ENCODE measurements around the gene ZC2HC1C.
A peak's percentile ranks its signal among the peaks of the same experiment; 100 is the strongest.
"Not testable (repeated sequence)": the region's sequence is repeated elsewhere in the genome, so short reads cannot be mapped to it uniquely, and the experiment has no call there.

ZC2HC1C gene

GRCh38 chr14:75091251-75091650 lies 21.8 kb downstream of the ZC2HC1C start:
- no peak for DNase-seq (ENCODE audit: low spot score)

DNA sequence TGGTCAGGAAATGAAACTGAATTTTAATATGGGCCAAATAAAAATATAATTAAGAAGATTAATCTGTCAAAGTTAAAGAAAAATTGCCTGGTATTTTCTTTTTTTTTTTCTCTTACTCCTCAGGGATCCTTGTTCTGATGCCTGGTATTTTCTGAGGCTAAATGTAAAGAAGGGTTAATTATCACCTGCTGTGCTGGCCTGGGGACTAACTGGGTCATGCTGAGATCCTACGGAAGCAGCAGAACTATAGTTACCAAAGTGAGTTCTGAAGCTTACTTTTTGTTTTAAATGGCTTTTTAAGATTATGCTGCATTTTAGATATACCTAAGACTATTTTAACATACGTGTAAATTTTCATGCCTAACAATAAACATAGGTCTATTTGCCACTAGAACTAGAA lies 23.3 kb downstream of the ZC2HC1C start:
- no peak for DNase-seq (ENCODE audit: low spot score)

- no peak for DNase-seq (ENCODE audit: low spot score)
These were observed 25.5 kb downstream of the ZC2HC1C start for GRCh38 chr14:75094896-75095295.

- DNase-seq (ENCODE audit: low spot score) = no peak
These were observed 26.2 kb downstream of the ZC2HC1C start for GRCh38 chr14:75095690-75096089.

- no peak for DNase-seq (ENCODE audit: low spot score)
These were observed 27.5 kb downstream of the ZC2HC1C start for GRCh38 chr14:75096959-75097358.

- no peak for DNase-seq (ENCODE audit: low spot score)
These were observed 28.8 kb downstream of the ZC2HC1C start for GRCh38 chr14:75098212-75098611.

DNA sequence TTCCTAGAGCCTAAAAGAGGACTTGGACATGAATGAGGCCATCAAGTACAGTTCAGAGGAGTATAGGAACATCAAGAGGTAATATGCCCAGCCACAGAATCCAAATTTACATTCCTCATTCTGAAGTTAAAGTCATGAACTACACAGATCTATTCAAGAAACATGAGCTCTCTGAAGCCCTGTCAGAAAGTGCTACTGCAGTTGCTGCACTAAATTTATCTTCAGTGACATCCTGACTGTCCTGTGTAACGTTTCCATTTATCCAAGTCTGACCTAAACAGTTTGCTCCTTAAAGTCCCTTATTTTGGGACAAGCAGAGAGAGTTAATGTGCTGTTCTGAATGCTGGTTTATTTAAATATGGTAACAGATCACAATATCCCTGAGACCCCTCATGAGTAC lies 29.2 kb downstream of the ZC2HC1C start:
- no peak for DNase-seq (ENCODE audit: low spot score)

DNA sequence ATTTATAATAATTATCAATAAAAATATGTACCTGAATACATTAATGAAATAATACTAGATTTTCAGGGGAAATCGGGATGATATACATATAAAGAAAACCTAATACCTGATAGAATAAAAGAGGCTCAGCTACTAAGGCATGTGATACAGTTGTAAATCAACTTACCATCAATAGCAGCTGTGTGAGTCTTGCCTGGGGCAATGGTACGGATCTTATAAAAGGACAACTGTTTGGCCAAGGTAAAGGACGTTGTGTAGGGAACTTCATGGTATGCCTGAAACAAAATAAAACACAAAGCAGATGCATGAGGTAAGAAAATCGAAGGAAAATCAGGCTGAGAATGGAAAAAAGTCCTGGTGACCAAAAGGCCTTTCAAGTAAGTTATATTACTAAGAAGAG lies 32.0 kb downstream of the ZC2HC1C start:
- DNase-seq (ENCODE audit: low spot score) = no peak

DNA sequence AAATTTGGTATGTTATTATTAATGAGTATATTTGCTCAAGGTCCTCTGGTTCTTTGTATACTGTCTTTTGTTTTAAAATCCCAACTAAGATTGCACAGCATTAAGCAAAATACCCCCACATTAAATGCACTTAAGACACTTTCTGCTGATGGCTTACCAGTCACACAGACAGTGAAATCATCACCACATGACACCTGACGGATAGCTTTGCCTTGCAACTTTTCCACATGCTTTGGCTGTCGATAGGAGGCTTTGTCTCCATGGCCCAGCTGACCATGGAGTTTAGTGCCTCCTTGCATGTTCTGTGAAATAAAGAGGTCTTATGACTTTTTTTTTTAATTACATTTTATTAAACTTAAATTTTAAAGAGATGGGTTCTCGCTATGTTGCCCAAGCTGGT lies 37.7 kb downstream of the ZC2HC1C start:
- DNase-seq (ENCODE audit: low spot score) = no peak

GRCh38 chr14:75109877-75110276 lies 40.4 kb downstream of the ZC2HC1C start:
- DNase-seq (ENCODE audit: low spot score) = no peak

GRCh38 chr14:75113932-75114539 lies 44.6 kb downstream of the ZC2HC1C start:
- no peak for DNase-seq (ENCODE audit: low spot score)

DNA sequence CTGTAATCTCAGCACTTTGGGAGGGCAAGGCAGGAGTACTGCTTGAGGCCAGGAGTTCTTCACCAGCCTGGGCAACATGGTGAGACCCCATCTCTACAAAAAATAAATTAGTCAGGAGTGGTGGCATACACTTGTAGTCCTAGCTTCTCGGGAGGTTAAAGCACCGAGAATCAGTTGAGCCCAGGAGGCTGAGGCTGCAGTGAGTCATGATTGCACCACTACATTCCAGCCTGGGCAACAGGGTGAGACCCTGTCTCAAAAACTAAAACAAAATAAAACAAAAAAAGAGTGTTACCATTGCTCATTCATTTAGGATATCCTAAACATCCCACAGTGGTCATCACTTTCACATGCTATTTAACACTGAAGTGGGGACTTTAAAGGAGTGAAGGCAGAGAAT lies 49.6 kb downstream of the ZC2HC1C start:
- no peak for DNase-seq (ENCODE audit: low spot score)

DNA sequence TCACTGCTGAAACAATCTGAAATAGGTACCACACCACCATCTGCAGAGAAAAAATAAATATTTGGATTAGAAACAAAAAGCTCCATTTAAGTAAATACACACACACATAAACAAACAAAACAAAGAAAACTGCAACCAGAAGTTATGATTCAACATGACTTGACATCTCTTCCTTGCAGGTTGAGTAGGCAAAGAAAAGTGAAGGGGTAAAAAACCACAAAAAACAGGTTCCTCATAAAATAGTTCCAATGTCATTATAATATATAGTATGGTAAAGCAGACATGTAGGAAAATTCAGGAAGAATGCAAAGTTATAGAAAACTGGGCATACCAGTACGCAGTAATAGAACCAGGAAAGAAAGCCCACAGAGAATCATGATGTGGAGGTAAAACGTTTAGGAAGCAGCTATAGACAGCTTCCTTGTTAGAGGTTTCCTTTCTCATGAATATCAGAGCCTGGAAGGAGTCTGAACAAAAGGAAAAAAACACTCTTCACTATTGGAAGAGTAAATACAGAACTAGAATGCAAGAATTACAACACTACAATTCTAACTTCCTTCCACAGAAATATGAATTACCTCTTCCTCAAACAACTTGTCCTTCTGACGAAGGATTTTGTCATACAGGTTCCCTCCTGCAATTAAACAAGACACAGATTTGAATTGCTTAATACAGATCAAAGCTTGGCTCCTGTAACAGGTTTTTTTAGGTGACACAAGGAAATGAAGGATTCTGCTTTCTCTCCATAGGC lies 51.3 kb downstream of the ZC2HC1C start:
- no peak for DNase-seq (ENCODE audit: low spot score)

DNA sequence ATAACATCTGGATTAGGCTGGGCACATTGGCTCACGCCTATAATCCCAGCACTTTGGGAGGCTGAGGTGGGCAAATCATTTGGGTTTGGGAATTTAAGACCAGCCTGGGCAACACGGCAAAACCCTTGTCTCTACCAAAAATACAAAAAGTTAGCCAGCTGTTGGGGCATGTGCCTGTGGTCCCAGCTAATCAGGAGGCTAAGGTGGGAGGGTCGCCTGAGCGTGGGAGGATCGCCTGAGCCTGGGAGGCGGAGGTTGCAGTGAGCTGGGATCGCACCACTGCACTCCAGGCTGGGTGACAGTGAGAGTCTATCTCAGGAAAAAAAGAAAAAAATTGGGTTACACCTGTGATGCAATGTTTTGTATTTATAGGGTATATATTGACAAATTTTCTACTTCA lies 52.1 kb downstream of the ZC2HC1C start:
- no peak for DNase-seq (ENCODE audit: low spot score)

DNA sequence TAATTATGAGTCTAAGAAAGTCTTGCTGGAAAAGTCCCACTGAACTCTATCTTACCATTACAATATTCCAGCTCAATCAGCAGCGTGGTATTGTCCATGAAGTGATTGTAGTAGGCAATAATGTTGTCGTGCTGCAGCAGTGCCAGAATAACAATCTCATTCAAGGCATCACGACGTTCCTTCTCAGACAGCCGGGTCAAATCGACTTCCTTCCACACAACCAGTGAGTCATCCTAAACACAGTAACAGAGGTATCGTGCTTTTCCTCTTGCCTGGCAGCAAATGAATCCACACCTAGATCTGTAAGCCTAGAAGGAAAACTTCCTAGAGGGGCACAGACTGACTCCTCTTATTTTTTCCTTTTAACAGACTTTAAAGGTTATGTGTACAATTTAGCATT lies 54.5 kb downstream of the ZC2HC1C start:
- DNase-seq (ENCODE audit: low spot score) = no peak

- DNase-seq (ENCODE audit: low spot score) = no peak
These were observed 56.2 kb downstream of the ZC2HC1C start for GRCh38 chr14:75125617-75126016.

- DNase-seq (ENCODE audit: low spot score) = no peak
These were observed 56.7 kb downstream of the ZC2HC1C start for GRCh38 chr14:75126121-75126544.

DNA sequence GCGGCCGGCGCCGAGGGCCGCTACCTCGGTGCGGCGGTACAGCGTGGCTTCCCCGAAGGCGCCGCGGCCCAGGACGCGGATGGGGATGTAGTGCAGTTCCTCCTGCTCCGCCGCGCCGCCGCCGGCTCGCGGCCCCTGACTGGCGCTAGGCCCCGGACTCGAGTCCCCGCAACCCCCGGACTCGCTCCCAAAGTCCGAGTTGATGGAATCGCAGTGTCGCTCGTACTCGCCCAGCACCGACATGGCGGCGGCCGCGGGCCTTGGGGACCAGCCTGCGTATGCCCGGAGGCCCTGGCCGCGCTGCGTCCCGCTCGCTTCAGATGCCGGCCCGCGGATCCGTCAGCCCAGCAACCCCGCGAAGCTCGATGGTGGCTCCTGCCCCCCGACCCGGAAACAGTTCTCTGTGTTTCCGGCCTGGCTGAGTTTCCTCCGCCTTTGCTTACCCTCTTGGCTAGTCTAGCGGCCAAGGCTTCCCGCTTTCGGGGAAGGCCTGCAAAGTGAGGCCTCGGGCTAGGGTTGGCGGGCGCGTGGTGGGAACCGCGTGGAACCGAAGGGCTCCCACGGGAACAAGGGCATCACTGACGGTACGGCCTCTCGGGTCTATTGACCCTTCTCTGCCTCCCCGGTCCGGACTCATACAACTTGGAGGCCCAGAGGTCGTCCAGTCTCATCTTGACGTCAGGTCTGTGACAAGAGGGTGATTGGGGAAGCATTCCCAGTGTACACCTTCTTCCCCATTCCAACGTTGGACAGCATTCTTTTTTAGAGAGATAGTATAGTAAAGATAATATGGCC lies 57.4 kb downstream of the ZC2HC1C start, which contains the start of gene NEK9:
Gene NEK9, minus strand, starts transcription at position 370 of the 795 bp plus-strand sequence. Its CDS starts 127 bp downstream, at position 243.
- peak; percentile 87 for DNase-seq (ENCODE audit: low spot score)

GRCh38 chr14:75127474-75127820 lies 58.0 kb downstream of the ZC2HC1C start:
- not testable (repeated sequence) for DNase-seq (ENCODE audit: low spot score)

GRCh38 chr14:75127903-75128595 lies 58.6 kb downstream of the ZC2HC1C start:
- DNase-seq (ENCODE audit: low spot score) = no peak

DNA sequence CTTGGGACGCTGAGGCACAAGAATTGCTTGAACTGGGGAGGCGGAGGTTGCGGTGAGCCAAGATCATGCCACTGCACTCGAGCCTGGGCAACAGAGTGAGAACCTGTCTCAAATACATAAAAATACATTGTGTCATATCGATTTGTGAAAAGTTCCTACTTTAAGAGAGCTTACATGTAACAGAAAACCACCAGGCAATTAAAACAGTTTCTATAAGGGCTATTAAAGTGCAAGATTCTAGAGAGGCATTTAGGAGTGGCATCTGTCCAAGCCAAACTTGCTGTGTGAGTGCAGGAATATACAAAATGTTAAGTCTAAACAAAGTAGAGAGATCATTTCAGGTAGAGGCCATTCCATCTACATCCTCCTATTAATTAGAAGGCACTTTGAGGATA lies 59.2 kb downstream of the ZC2HC1C start:
- no peak for DNase-seq (ENCODE audit: low spot score)

Data from SK-N-DZ (cell line).